NCI-H345 treated with DMSO at 0.1 percent for 48 hours (cell line): Measurements from ENCODE around the gene SHFL.

ENCODE experiments used
- DNase-seq: peaks from one replicate; lab custom pipeline; 2025; ENCODE audit not compliant: unreplicated experiment; lab: John Stamatoyannopoulos, UW

The SHFL gene

DNA sequence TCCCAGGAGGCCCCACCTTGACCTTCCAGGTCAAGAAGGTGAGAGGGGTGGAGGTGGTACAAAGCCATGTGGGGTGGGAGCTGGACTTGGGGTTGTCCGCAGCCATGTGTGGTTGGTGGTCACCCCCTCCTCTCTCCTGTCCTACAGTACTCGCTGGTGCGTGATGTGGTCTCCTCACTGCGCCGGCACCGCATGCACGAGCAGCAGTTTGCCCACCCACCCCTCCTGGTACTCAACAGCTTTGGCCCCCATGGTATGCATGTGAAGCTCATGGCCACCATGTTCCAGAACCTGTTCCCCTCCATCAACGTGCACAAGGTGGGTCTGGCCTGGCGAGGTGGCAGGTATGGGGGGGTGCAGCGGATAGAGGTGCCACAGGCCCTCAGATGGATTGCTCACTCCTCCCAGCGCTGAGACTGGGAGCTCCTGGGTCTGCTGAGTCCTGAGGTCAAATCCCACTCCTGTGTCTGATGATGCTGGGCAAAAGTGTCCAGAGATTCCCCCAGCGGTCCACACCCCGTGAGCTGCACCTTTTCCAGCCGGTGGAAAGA lies 21.8 kb downstream of the SHFL start:
- DNase-seq = no peak

DNA sequence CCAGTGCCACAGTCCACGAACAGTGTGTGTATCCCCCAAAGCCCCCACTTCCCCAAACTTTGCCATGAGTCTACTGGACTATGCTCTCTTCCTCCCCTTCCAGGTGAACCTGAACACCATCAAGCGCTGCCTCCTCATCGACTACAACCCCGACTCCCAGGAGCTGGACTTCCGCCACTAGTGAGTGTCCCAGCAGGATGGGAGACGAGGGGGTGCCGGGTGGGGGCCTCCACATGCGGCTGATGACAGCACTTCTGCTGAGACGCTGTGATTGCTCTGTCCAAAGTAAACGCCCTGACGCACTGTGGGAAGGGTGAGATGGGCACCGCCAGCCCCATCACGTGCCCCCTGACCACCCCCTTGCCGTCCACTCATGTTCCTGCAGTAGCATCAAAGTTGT lies 23.4 kb downstream of the SHFL start:
- DNase-seq = no peak

DNA sequence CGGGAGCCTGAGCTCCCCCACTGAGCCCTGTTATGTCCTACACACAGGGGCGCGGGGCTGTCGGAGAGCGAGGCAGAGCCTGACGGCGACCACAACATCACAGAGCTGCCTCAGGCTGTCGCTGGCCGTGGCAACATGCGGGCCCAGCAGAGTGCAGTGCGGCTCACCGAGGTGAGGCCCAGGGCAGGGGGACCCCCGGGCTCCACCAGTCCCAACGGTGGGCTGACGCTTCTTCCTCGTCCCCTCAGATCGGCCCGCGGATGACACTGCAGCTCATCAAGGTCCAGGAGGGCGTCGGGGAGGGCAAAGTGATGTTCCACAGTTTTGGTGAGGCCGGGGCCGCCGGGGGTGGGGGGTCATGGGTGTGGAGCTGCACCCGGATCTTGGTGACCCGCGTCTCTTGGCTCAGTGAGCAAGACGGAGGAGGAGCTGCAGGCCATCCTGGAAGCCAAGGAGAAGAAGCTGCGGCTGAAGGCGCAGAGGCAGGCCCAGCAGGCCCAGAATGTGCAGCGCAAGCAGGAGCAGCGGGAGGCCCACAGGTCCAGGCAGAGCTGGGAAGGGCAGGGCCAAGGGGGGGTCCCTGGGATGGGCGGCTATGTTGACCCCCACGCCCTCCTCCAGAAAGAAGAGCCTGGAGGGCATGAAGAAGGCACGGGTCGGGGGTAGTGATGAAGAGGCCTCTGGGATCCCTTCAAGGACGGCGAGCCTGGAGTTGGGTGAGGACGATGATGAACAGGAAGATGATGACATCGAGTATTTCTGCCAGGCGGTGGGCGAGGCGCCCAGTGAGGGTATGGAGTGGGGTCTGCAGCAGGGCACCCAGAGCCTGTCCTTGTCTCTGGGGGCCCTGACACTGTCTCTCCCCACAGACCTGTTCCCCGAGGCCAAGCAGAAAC lies 24.2 kb downstream of the SHFL start:
- DNase-seq = no peak

DNA sequence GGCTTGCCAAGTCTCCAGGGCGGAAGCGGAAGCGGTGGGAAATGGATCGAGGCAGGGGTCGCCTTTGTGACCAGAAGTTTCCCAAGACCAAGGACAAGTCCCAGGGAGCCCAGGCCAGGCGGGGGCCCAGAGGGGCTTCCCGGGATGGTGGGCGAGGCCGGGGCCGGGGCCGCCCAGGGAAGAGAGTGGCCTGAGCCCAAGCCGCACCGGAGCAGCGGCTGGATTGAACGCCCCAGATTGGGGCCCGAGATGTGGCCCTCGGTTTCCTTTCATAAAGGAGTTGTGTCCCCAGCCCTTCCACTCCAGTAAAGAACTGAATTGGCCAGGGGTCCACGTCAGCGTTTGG lies 24.8 kb downstream of the SHFL start:
- no peak for DNase-seq

DNA sequence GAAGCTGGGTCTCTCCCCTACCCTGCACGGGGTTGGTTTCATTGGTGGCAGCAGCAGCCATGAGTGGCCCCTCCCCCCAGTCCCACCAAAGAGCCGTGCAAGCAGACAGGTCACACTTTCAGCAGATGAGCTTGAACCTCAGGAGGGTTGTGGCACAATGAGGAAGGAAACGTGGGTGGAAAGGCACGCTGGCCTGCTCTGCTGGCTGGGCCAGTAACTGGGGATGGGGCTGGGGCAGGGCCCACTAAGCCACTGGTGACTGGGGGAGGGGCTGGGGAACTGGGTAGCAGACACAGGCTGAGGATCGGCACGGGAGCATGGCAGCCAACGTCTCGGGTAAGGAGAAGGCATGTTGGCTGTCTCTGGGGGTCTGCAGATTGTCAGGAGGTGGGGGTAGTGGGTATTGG lies 25.3 kb downstream of the SHFL start, which contains the start of gene P2RY11:
P2RY11 (plus strand) TSS at position 289 of the 407 bp plus-strand sequence; CDS start at position 318, 29 bp downstream.
- no peak for DNase-seq

DNA sequence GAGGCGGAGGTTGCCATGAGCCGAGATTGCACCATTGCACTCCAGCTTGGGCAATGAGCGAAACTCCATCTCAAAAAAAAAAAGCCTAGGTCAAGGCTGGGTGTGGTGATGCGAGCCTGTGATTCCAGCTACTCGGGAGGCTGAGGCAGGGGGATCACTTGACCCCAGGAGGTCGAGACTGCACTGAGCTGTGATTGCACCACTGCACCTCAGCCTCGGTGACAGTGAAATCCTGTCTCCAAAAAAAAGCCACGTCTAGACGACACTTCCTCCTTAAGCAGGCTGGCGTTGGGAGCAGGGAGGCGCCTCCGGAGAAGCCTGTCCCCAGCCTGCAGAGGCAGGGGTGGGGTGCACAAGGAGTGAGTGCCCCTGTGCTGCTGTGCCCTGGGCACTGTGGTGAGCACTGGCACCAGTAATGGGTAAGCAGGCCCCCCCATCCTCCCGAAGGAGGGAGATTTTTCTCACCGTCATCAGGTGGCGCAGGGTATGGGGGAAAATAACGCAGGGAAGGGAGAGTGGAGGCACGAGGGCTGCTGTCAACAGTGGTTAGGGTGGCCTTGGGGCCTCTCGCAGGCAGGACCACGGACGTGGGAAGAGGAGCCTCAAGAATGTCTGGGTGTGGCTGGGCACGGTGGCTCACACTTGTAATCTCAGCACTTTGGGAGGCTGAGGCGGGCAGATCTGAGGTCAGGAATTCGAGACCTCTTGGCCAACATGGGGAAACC lies 26.1 kb downstream of the SHFL start:
- DNase-seq = no peak

DNA sequence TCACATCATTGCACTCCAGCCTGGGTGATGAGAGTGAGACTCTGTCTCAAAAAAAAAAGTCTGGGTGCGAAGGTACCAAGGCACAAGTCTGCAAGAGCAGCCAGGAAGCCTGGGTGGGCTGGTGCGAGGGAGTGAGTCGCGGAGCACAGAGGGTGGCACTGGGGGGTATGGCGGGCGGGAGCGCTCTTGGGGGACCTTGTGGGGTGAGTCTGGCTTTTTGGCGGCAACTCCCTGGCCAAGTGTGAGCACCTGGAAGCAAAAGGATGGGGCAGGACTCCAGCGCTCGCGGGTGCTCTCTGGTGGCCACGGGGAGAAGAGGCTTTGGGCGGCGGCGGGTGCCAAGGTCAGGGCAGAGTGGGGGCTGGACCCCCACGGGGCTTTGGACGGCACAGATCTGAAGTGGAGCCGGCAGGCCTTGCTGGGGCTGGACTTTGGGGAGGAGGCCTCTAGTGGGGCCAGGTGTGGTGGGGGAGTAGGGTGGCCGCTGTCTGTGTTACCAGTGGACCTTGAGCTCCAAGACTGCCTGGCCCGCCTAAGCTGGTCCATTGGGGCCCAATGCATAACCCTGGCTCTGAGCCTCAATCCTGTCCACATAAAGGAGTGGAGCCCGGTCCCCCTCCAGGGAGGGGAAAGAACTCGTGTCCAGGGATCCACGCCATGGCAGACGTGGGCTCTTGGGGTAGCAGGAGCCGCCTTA lies 26.9 kb downstream of the SHFL start:
- no peak for DNase-seq

DNA sequence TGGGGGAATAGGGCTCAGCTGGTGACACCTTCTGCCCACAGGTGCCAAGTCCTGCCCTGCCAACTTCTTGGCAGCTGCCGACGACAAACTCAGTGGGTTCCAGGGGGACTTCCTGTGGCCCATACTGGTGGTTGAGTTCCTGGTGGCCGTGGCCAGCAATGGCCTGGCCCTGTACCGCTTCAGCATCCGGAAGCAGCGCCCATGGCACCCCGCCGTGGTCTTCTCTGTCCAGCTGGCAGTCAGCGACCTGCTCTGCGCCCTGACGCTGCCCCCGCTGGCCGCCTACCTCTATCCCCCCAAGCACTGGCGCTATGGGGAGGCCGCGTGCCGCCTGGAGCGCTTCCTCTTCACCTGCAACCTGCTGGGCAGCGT lies 27.5 kb downstream of the SHFL start:
- no peak for DNase-seq

DNA sequence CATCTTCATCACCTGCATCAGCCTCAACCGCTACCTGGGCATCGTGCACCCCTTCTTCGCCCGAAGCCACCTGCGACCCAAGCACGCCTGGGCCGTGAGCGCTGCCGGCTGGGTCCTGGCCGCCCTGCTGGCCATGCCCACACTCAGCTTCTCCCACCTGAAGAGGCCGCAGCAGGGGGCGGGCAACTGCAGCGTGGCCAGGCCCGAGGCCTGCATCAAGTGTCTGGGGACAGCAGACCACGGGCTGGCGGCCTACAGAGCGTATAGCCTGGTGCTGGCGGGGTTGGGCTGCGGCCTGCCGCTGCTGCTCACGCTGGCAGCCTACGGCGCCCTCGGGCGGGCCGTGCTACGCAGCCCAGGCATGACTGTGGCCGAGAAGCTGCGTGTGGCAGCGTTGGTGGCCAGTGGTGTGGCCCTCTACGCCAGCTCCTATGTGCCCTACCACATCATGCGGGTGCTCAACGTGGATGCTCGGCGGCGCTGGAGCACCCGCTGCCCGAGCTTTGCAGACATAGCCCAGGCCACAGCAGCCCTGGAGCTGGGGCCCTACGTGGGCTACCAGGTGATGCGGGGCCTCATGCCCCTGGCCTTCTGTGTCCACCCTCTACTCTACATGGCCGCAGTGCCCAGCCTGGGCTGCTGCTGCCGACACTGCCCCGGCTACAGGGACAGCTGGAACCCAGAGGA lies 28.0 kb downstream of the SHFL start:
- no peak for DNase-seq

DNA sequence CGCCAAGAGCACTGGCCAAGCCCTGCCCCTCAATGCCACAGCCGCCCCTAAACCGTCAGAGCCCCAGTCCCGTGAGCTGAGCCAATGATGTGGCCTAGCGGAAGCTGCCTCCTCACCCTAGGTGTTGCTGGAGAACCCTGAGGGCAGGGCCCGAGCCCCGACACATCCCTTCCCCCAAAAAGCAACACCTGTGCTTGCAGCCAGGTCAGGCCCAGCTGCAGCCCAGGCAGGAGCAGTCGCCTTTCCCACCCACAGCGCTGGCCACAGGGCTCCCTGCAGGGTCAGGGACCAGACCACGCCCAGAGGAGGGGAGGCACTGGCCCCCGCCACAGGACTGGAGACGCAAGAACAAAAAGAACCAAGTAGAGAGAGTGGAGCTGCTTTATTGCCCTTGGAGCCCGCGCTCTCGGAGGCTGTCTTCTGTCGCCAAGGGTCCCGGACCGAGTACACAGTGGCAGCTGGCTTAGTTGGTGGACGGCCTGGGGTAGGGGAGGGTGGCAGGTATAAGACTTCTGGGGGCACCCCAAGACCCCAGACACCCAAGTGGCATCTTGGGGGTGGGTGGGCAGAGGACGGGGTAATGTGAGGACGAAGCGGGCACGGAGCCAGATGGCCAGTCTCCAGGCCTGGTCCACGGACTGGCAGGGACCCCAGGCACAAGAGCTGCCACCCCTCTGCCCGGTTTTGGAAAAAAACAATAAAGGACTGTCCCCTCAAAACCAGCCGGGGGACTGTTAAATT lies 28.7 kb downstream of the SHFL start:
- DNase-seq = no peak

DNA sequence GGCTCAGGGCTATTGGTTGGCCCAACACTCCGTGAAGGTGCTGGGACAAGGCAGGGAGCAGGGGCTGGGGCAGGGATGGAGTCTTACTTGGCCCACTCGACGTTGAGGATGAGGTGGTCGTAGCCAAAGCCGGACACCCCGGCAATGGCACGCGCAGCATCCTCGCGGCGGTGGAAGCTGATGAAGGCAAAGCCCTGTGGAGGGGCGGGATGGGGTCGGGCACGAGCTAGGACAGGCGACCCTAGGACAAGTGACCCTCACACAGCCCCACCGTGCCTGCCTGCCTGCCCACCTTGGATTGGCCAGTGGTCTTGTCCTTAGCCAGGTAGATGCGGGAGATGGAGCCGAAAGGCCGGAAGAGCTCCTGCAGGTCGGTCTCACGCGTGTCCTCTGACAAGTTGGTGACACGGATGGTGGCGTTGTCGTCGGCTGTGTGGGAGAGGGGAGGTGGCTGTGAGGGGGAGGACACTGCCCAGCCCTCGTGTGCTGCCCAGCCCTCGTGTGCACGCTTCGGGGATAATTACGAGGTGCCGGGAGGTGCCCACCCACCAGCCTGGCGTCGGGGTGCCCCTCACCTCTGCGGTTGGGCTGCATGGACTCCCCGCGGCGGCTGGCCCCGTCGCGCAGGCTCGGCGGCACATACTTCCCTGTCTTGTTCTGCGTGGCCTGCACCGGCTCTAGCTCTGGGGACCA lies 29.4 kb downstream of the SHFL start:
- no peak for DNase-seq

DNA sequence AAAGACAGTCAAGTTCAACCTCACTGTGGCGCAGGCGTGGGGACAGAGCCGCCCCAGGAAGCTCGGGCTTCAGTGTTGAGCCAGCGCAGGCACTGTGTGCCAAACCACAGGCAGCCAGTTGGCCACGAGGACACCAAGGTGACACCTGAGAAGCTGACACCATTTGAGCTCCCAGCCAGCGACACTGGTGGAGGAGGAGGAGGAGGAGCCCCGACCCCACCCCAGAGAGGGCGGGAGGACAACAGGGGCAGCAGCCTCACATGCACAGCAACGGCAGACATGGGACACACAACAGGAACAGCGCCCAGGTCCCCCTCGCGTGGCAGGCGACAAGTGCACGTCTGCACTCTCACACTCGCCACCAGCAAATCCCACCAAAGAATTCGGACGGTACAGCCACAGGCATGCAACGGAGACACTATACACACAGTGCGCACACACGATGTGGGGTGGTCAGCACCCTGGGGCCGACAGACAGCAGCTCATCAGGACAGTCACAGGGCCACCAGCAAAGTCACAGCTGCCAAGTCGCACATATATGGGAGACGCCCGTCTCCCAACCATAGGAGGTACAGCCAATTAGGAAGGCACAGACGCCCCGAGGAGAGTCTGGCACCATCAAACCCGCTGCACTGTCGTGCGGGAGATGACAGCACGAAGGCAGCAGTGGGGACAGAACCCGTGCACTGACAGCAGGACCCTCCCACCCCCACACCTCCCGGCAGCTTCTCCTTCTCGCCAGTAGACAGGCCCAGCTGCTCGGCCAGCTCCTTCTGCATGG lies 30.2 kb downstream of the SHFL start:
- DNase-seq = no peak

DNA sequence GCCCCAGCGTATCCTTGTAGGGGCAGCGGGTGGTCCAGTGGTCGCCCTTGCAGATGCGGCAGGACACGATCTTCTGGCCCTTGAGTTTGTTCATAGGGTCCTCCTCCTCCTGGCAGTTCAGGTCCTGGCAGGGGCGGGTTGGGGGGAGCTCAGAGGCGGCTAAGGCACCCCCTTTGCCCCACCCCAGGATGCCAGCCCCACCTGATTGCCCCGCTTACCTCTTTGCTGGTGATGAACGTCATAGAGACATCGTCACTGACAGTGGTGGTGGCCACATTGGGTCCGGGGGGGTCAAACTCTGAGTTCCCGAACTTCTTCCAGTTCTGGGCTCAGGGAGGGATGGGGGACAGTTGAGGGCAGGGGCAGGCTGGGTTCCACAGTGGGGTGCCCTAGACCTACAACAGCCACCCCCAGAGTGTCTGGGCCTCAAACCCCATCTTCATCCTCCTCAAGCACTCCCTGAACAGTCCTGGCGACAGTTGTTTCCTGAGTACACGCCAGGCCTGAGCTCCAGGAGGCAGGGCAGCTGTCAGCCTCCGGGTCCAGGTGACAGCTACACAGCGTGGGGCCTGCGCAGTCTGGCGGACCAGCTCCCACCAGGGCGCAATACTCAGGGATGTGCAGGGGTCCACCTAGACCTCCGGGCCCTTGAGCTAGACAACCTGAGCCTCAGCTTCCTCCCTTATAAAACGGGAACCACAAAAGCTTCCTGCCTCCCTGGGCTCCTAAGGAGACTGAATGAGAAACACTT lies 30.9 kb downstream of the SHFL start:
- DNase-seq = no peak

DNA sequence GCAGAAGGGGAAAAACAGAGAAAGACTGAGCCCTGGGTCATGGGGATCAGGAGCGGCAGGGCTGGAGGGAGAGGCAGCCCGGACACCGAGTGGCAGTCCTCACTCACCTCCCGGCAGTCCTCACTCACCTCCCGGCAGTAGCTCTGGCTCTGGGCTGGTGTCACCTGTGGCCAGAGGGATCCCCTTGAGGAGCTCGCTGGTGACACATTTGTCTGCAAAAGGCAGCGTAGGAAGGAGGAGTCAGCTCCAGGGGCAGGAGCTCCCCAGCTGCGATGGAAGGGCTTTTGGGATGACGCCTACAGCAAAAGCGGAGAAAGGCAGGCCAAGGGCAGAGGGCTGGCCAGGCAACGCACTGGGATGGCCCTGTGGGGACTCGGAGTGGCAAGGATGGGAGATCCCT lies 32.8 kb downstream of the SHFL start:
- no peak for DNase-seq

DNA sequence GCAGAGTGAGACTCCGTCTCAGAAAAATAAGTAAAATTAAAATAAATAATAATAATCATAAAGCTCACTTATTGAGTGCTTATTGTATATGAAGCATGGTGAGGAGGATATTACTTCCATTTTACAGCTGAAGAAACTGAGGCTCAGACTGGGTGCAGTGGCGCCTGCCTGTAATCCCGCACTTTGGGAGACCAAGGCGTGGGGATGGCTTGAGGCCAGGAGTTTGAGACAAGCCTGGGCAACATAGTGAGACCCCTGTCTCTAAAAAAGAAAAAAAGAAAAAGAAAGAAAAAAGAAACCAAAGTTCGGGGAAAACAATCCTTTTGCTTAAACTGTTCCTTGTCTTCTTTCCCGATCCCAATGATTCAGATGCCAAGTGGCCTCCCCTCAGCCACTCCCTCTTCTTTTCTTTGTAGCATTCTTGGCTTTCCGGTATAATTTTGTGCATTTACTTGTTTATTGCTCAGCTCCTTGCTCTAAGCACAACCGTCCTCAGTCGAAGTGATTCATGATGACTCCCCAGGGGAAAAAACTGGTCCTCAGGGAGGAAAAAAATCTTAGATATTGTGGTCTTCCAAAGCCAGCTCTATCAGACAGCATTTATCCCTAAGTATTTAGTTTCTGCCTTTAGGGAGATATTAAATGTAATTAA lies 34.5 kb downstream of the SHFL start:
- no peak for DNase-seq

DNA sequence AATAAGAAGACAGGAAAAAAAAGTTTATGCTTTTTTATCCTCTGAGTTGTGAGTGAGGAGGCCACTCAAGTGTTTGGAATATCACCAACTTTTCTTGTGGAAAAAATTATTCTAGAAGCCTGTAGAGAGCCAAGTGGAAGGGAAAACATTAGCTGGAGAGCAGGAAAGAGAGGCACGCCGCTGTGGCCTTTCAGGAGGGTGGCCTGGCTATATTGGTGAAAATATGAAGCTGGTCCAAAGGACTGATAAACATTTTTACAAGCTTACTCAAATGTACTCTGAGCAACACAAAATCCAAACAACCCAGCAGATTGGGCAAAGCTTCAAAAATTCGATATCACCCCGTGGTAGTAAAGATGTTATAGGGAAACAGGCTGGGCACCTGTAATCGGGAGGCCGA lies 35.9 kb downstream of the SHFL start:
- DNase-seq = no peak

DNA sequence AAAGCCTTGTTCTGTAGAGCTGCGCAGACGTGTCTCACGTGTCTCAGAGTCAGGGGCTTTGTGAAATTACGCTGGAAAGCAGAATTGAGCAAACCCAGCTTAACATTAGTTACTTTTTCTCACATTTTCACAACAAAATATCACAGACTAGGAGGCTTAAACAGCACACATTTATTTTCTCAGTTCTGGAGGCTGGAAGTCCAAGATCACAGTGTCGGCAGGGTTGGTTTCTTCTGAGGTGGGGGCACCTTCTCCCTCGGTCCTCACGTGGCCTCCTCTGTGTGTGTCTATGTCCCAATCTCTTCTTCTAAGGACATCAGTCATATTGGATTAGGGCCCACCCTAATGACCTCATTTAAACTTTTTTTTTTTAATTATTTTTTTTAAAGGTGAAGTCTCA lies 38.3 kb downstream of the SHFL start:
- no peak for DNase-seq

DNA sequence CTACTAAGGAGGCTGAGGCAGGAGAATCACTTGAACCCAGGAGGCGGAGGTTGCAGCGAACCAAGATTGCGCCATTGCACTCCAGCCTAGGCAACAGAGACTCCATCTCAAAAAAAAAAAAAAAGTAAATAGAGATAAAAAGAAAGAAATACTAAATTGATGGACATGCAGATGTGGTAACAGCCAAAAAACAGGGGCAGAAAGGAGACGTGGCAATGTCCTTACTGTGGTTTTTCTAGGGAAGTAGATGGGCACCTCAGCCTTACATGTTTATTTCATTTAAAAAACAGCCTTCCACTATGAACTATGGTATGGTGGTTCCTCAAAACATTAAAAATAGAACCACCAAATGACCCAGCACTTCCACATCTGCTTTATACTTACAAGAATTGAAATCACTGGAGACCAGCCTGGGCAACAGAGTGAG lies 40.1 kb downstream of the SHFL start:
- no peak for DNase-seq
